HG02623 (cell line): ENCODE data around the gene NT5C1B.

Experiments used
- ATAC-seq: cut with Tn5 transposase; IDR thresholded peaks from one replicate; pipeline ENCODE4 v1.9.1; 2021; ENCODE audit warnings: moderate library complexity; ENCODE audit not compliant: unreplicated experiment

NT5C1B gene

GRCh38 chr2:18600255-18600613 is 10.9 kb upstream of the NT5C1B start:
- ATAC-seq: no peak

- no peak for ATAC-seq
Measured at GRCh38 chr2:18599509-18600254, 10.3 kb upstream of the NT5C1B start.

- ATAC-seq: no peak
Measured at GRCh38 chr2:18598848-18599484, 9.6 kb upstream of the NT5C1B start.

- no peak for ATAC-seq
Measured at GRCh38 chr2:18597618-18598017, 8.2 kb upstream of the NT5C1B start.

GRCh38 chr2:18596993-18597392 is 7.6 kb upstream of the NT5C1B start:
- ATAC-seq: no peak

GRCh38 chr2:18593496-18593895 is 4.1 kb upstream of the NT5C1B start:
- ATAC-seq: no peak

- no peak for ATAC-seq
Measured at GRCh38 chr2:18592372-18592771, 3.0 kb upstream of the NT5C1B start.

- ATAC-seq: no peak
Measured at GRCh38 chr2:18588802-18589201, 567 bp downstream of the NT5C1B start.

GRCh38 chr2:18588049-18588448 is 1.3 kb downstream of the NT5C1B start:
- no peak for ATAC-seq

GRCh38 chr2:18585526-18585925 is 3.8 kb downstream of the NT5C1B start:
- no peak for ATAC-seq

GRCh38 chr2:18584608-18584954 is 4.8 kb downstream of the NT5C1B start:
- ATAC-seq: no peak

GRCh38 chr2:18583905-18584607 is 5.3 kb downstream of the NT5C1B start:
- no peak for ATAC-seq

- ATAC-seq: no peak
Measured at GRCh38 chr2:18580606-18581005, 8.8 kb downstream of the NT5C1B start.

GRCh38 chr2:18578033-18578432 is 11.3 kb downstream of the NT5C1B start:
- ATAC-seq: no peak

- no peak for ATAC-seq
Measured at GRCh38 chr2:18566145-18566769, 23.1 kb downstream of the NT5C1B start.

- ATAC-seq: no peak
Measured at GRCh38 chr2:18560797-18561085, 28.6 kb downstream of the NT5C1B start.

- ATAC-seq: peak; percentile 93
Measured at GRCh38 chr2:18560031-18560796, 29.2 kb downstream of the NT5C1B start, which contains the start of gene RDH14. TSS of gene RDH14 (minus strand) at chr2:18560653. CDS start at chr2:18560572, 81 bp downstream.

- ATAC-seq: no peak
Measured at GRCh38 chr2:18559531-18560030, 29.8 kb downstream of the NT5C1B start.

- ATAC-seq: no peak
Measured at GRCh38 chr2:18558458-18558857, 30.9 kb downstream of the NT5C1B start.

- ATAC-seq: no peak
Measured at GRCh38 chr2:18557121-18557520, 32.2 kb downstream of the NT5C1B start.
